ENCODE results near the gene EIF3M. TPM values are rescaled to one million over a fixed set of nuclear protein-coding genes. Genes with fewer than 3 reads are reported as not detected.

The EIF3M gene
- total RNA-seq, 2 donors from 2014 or later: 190 to 347 TPM

DNA sequence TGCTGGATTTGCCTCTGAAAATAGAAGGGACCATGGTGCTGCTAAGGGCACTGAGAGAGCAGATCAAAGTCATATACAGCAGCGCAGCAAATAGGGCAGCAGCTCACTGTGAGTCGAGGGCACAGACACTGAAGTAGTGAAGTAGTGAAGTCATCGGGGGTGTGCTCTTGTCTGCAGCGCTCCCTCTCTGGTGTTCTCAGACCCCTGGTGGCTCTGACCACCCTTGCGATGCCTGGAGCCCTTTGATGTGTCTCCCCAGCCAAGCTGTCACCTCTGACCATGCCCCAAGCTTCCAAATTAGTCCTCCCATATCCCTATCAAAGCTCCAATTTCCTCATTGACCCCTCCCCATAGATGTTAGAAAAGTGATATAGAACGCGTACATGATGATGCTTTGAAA, 27.7 kb upstream of the EIF3M start:
- TF ChIP-seq, protein P1, sequence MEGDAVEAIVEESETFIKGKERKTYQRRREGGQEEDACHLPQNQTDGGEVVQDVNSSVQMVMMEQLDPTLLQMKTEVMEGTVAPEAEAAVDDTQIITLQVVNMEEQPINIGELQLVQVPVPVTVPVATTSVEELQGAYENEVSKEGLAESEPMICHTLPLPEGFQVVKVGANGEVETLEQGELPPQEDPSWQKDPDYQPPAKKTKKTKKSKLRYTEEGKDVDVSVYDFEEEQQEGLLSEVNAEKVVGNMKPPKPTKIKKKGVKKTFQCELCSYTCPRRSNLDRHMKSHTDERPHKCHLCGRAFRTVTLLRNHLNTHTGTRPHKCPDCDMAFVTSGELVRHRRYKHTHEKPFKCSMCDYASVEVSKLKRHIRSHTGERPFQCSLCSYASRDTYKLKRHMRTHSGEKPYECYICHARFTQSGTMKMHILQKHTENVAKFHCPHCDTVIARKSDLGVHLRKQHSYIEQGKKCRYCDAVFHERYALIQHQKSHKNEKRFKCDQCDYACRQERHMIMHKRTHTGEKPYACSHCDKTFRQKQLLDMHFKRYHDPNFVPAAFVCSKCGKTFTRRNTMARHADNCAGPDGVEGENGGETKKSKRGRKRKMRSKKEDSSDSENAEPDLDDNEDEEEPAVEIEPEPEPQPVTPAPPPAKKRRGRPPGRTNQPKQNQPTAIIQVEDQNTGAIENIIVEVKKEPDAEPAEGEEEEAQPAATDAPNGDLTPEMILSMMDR (IDR thresholded peaks at IDR 0.05): no peak

GRCh38 chr11:32561835-32562234, 21.8 kb upstream of the EIF3M start:
- DNase-seq (ENCODE audit: low spot score): no peak
- H3K27ac ChIP-seq: no peak overlapping the region
- no peaks in the 10 kb centered on the region for H3K36me3 ChIP-seq
- no peaks in the 10 kb centered on the region for H3K9me3 ChIP-seq
- TF ChIP-seq, protein P1 (IDR thresholded peaks at IDR 0.05): no peak
- H3K4me3 ChIP-seq: no peak overlapping the region
- no peaks in the 10 kb centered on the region for H3K4me1 ChIP-seq (ENCODE audit: control insufficient read depth in 1 of 2, low read depth in 2 of 2)
- no peak for ATAC-seq (ENCODE audit: insufficient number of reproducible peaks, low FRiP score, low read depth)
- H3K27me3 ChIP-seq (replicated peaks; ENCODE audit: insufficient read depth): no peaks in the 10 kb centered on the region

More for the DNA sequence above, 27.7 kb upstream of the EIF3M start:
- no peaks in the 10 kb centered on the region for H3K36me3 ChIP-seq
- H3K4me1 ChIP-seq (ENCODE audit: control insufficient read depth in 1 of 2, low read depth in 2 of 2): no peaks in the 10 kb centered on the region
- ATAC-seq (ENCODE audit: insufficient number of reproducible peaks, low FRiP score, low read depth) (no peak), DNase-seq (ENCODE audit: low spot score) (no peak)
- H3K27ac ChIP-seq: no peak overlapping the region
- no peak overlapping the region for H3K4me3 ChIP-seq
- no peaks in the 10 kb centered on the region for H3K9me3 ChIP-seq
- H3K27me3 ChIP-seq (replicated peaks; ENCODE audit: insufficient read depth): no peaks in the 10 kb centered on the region

- Histone ChIP-seq H3K4me3 (no peak overlapping the region), H3K27me3 (replicated peaks; ENCODE audit: insufficient read depth) (no peaks in the 10 kb centered on the region), H3K9me3 (no peaks in the 10 kb centered on the region), H3K4me1 (ENCODE audit: control insufficient read depth in 1 of 2, low read depth in 2 of 2) (no peaks in the 10 kb centered on the region), H3K27ac (no peak overlapping the region), H3K36me3 (no peaks in the 10 kb centered on the region)
- DNase-seq (ENCODE audit: low spot score) (no peak), ATAC-seq (ENCODE audit: insufficient number of reproducible peaks, low FRiP score, low read depth) (no peak)
- TF ChIP-seq, protein P1 (IDR thresholded peaks at IDR 0.05): no peak
Observed at GRCh38 chr11:32562839-32563599, 20.6 kb upstream of the EIF3M start.

DNA sequence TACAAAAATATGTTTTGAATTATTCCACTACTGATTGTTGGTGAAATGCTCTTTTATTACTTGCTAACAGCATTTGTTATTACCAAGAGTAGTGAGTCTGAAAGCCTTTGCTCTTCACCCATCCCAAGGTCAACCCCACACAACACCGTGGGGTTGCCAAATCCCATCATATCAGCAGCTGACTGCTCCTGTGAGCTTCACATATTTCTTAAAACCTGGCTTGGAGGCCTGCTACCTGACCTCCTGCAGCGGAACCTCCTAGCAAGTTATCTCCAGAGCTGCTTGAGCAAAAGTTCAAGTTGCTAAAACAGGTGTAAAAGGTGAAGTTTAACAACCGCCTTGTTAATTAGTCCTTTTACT, 20.1 kb upstream of the EIF3M start:
- ATAC-seq (ENCODE audit: insufficient number of reproducible peaks, low FRiP score, low read depth) (no peak), DNase-seq (ENCODE audit: low spot score) (no peak)
- H3K9me3 ChIP-seq: no peaks in the 10 kb centered on the region
- TF ChIP-seq, protein P1 (IDR thresholded peaks at IDR 0.05): no peak
- H3K36me3 ChIP-seq: no peaks in the 10 kb centered on the region
- H3K27ac ChIP-seq: no peak overlapping the region
- H3K4me3 ChIP-seq: no peak overlapping the region
- H3K27me3 ChIP-seq (replicated peaks; ENCODE audit: insufficient read depth): no peaks in the 10 kb centered on the region
- no peaks in the 10 kb centered on the region for H3K4me1 ChIP-seq (ENCODE audit: control insufficient read depth in 1 of 2, low read depth in 2 of 2)

GRCh38 chr11:32566517-32566916, 17.1 kb upstream of the EIF3M start:
- Histone ChIP-seq H3K36me3 (no peaks in the 10 kb centered on the region), H3K4me3 (no peak overlapping the region), H3K4me1 (ENCODE audit: control insufficient read depth in 1 of 2, low read depth in 2 of 2) (no peaks in the 10 kb centered on the region), H3K27ac (no peak overlapping the region), H3K9me3 (no peaks in the 10 kb centered on the region), H3K27me3 (replicated peaks; ENCODE audit: insufficient read depth) (no peaks in the 10 kb centered on the region)
- DNase-seq (ENCODE audit: low spot score) (no peak), ATAC-seq (ENCODE audit: insufficient number of reproducible peaks, low FRiP score, low read depth) (no peak)
- TF ChIP-seq, protein P1 (IDR thresholded peaks at IDR 0.05): no peak

Data from thoracic aorta (tissue), 2 donors.